Measurements from ENCODE around the gene LRP2BP.
A peak's percentile ranks its signal among the peaks of the same experiment; 100 is the strongest.

The LRP2BP gene

GRCh38 chr4:185395238-185395955 is at the start of gene LRP2BP:
Gene LRP2BP (minus strand): TSS chr4:185395924. CDS start chr4:185378186, 17,738 bp downstream.
- DNase-seq: no peak

DNA sequence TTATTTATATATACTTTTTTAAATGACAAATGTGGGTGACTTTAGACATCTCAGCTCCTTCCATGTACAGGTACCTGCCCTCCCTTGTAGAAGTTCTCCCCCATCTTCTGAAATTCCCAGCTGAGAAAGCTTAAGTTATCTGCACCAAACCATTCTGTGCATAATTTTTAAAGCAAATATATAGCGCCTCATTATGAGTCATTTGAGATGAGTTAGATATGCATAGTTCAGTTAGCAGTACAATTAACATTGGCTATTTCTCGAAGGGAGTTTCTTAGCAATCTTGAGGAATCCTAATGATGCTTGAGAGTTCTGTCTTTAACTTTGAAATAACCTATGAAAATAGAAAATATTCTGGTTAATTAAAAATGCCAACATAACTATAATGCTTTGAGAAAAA is 49.5 kb upstream of the LRP2BP start:
- no peak for DNase-seq

GRCh38 chr4:185441479-185441878 is 45.8 kb upstream of the LRP2BP start:
- no peak for DNase-seq

GRCh38 chr4:185437809-185438208 is 42.1 kb upstream of the LRP2BP start:
- no peak for DNase-seq

DNA sequence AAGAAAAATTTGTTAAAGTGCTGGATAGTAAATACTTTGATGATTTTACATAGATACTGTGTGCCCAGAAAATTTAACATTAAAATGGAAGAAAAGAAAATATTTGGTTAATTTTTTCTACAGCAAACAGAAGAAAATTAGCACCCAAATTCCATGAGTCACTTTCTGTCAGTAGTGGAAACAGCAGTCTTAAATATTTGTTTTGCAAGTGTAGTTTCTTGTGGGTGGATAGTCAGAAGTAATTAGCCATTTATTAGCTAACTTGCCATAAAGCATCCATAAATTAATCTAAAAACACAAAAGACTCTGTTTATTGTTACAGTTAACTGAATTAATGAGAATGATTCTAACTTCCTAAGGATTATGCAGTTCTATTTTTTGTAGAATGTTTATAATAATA is 39.7 kb upstream of the LRP2BP start:
- no peak for DNase-seq

DNA sequence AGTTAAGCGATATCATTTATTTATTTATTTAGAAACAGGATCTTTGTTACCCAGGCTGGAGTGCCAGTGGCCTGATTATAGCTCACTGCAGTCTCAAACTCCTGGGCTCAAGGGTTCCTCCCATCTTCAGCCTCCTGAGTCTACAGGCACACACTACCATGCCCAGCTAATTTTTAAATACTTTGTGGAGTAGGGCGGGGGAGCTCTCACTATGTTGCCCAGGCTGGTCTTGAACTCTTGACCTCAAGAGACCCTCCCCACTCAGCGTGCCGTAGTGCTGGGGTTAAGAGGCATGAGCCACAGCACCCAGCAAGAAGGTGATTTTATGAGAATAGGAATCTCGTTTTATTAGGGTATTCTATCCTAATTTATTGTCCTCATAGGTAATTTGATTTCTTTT is 33.9 kb upstream of the LRP2BP start:
- no peak for DNase-seq

- DNase-seq: no peak
Measured at GRCh38 chr4:185426960-185427688, 31.4 kb upstream of the LRP2BP start.

DNA sequence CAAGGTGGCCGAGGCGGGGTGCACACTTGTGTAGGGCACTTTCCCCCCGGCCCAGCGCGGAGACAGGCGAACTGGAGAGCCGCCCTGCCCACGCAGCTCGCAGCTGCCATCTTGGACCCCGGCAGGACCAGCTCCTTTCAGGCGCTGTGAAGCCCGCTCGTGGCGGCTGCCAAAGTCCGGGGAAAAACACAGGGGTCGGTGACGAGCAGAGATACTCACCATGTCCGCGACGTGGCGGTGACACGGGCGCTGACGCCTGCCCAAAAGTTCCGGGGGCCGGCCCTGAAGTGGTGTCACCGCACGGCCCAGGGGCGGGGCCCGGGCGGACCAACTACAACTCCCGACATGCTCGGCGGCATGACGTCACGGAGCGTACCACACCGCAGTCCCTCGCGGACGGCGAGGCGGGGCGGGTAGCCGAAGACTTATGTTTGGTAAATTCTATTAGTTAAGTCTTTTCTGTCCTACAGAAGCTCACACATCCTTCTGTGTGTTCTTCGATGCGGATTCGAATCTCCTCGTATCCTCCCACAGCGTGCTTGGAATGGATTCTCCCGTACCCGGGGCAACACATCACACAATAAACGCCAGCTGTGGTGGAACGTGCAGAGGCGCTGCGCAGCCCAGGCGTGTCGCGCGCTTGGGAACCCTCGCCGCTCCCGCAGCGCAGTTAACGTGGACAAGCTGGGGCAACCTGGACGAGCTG is 30.1 kb upstream of the LRP2BP start, which contains the start of gene UFSP2:
Gene UFSP2 (minus strand): TSS at position 318 of the 706 bp plus-strand sequence. CDS start 96 bp downstream, at position 222.
- DNase-seq: peak; percentile 78

DNA sequence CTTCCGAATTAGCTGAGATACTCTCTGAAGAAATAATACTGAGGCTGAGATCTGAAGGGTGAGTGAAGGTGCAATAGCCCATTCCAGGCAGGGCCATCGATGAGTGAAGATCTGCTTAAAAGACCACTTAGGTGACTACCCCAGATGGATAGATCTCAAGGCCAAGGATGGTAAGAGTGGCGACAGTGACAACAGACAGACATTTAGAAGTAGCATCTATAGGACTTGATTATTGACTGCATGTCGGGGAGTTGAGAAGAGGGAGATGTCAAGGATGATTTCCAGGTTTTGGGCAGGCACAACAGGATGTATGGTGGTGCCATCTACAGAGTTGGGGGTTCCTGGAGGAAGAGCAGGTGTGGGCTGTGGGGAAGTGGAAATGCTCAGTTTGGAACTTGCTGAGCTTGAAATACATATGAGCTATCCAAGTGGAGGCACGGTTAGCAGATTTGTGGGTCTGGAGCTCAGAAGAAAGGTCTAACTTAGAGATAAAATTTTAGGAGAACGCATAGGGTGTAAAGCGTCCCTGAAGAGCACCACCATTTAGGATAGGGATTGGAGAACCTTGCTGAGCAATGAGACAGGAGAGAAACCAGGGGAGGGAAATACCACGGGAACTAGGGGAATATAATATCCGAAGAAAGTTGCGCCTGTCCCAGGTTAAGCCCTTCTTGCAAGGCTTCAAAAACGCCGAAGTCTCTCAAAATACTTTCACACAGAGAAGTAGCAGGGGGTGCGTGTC is 29.4 kb upstream of the LRP2BP start:
- DNase-seq: peak; percentile 30

DNA sequence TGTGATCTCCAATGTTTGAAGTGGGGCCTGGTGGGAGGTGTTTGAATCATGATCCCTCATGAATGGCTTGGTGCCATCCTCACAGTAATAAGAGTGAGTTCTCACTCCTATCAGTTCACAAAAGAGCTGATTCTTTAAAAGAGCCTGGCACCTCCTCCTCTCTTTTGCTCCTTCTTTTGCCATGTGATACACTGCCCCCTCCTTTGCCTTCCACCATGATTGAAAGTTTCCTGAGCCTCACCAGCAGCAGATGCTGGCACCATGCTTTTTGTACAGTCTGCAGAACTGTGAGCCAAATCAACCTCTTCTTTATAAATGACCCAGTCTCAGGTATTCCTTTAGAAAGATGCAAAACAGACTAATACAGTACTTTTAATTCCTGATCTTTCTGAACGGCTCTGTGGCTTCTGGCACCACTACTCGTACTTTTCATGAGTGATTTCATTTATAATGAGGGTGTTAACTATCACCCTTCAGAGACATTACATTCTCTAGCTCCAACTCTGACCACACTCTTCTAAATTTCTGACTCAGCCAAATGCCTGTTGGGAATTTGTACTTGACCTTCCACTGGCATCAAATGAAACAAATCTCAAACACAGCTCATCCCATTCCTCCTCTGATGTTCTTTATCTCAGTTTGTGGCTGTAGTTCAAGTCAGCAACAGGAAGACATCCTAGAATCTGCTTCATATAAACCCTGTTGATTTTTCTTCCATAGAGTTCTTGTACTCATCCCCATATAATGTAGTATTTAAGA is 25.8 kb upstream of the LRP2BP start:
- DNase-seq: no peak

GRCh38 chr4:185416955-185417354 is 21.2 kb upstream of the LRP2BP start:
- no peak for DNase-seq

- no peak for DNase-seq
Measured at GRCh38 chr4:185412412-185412811, 16.7 kb upstream of the LRP2BP start.

DNA sequence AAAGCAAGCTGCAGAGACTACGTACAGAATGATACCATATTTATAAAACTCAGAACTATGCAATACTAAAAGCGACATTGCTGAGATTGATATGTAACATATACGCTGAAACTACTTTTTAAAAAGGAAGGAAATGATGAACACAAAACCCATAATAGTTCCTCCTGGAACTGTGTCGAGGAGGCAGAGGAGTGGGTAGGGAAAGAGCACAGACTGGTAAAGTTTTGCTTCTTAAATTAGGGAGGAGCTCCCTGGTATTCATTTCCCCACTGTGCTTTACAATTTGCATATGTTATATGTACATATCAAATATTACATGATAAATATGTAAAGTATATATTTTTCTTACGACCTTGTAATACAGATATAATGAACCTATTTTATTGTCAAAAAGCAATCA is 16.1 kb upstream of the LRP2BP start:
- DNase-seq: no peak

DNA sequence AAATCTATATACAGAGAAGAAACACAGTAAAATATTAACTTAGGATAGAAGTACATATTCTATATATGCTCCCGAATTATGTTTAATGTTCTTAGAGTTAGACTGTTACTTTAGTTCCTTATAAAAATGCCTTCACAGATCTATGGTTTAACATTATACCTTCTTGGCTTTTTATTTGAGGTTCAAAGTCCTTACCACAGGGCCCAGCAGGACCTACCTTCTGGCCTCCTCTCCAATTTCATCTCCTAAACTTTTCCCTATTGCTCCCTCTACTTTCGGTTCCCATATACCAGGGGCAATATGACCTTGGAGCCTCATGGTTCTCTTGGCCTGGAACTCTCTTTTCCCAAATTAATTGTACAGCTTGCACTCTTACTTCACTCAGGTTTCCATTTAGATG is 12.7 kb upstream of the LRP2BP start:
- no peak for DNase-seq

GRCh38 chr4:185405296-185405999 is 9.7 kb upstream of the LRP2BP start:
- no peak for DNase-seq

- no peak for DNase-seq
Measured at GRCh38 chr4:185404031-185404430, 8.3 kb upstream of the LRP2BP start.

- no peak for DNase-seq
Measured at GRCh38 chr4:185399466-185399865, 3.7 kb upstream of the LRP2BP start.

DNA sequence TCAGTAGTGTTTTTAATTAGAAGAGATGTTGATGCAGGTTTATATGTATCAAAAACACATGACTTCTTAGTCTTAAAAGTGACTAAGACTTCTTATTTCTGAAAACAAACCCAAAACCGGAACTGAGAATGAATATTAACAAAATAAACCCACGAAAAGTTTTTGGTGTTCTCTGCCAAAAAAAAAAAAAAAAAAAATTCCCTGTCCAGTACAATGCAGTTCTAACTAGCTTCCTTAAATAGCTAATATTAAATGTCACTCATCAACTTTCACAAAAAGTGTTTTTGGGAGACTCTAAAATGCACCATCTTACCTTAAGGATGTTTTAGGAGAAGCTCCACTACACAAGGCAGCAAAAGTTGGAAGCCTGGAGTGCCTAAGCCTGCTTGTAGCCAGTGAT is 2.9 kb upstream of the LRP2BP start:
- DNase-seq: no peak

- peak; percentile 64 for DNase-seq
Measured at GRCh38 chr4:185396724-185397385, 1.1 kb upstream of the LRP2BP start, which contains the start of gene ANKRD37. Gene ANKRD37 (plus strand): TSS chr4:185396841. CDS start chr4:185396924, 83 bp downstream.

DNA sequence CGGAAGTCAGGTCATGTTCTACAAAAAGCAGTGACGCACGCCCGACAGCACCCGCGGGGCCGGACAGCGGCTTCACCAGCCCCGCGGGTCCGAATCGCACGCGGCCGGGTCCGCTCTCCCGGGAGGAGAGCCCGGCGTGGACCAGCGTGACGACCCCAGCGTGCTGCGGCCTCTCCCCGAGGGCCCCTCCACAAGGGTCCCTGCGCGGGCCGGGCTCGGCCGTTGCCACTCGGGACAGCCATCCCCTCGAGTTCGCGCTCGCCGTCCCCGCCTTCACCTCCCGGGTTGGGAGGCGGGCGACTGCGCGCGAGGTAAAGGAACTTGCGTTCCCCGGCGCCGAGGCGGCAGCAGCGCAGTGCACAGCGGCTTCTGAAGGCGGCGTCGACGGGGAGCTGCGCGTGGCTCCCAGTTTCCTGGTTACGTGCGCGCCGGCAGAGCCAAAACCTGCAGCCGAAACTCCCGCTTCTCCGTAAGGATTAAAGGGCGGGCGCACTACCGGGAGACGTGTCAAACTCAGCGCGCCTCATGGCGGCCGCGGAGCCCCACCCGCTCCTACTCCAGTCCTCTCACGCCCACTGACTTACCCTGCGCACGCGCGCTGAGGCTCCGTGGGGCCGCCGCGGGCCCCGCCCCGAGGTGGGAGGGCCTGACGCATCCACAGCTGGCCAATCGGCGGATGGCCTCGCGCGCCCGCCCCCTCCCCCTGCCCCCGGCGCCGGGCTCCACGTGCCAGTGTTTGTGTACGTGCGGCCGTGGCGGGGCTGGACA is 416 bp upstream of the LRP2BP start:
- DNase-seq: peak; percentile 96

All from COR-L47 (cell line).